Pancreas (tissue), 10 donors: ENCODE data around the gene JUNB. TPM values are rescaled to one million over a fixed set of nuclear protein-coding genes. Genes with fewer than 3 reads are reported as not detected.
A peak's percentile ranks its signal among the peaks of the same experiment; 100 is the strongest.

Source experiments
- ATAC-seq, 4 donors: fragments of 200-7000 bp; cut with Tn5 transposase; one replicate each; pipeline versions ENCODE4 v1.8.0 to v1.9.1; 2020; ENCODE audit warnings: mild to moderate bottlenecking in 4 of 4, moderate library complexity in 4 of 4
- DNase-seq, 6 donors: peaks; one replicate each; pipeline ENCODE4 v3.0.0-alpha.2; 2020
- FAIRE-seq: peaks from 2 replicates; lab custom pipeline; 2012; peaks lifted over from hg19 to GRCh38; lab: Jason Lieb, UNC
- H3K27ac ChIP-seq, 4 donors: fragments of 200-600 bp; sonication (generic); 1 replicate in 3 of 4; 2 replicates in 1 of 4; pipeline versions ENCODE4 v1.5.0 to v1.8.0; 2020
- H3K27me3 ChIP-seq, 4 donors: fragments of 200-600 bp; one replicate each; pipeline ENCODE4 v1.8.0; 2021
- H3K36me3 ChIP-seq, 3 donors: fragments of 200-600 bp; sonication (generic) in 1 of 3; one replicate each; pipeline versions ENCODE4 v1.5.0 to v1.8.0; 2020 to 2021
- H3K4me1 ChIP-seq, 3 donors: fragments of 200-600 bp; one replicate each; pipeline ENCODE4 v1.8.0; 2021
- H3K4me3 ChIP-seq, 4 donors: fragments of 200-600 bp; sonication (generic) in 2 of 4; one replicate each; pipeline versions ENCODE4 v1.5.0 to v1.8.0; 2020 to 2021
- H3K9me3 ChIP-seq, 4 donors: fragments of 200-600 bp; one replicate each; pipeline ENCODE4 v1.8.0; 2021
- CTCF ChIP-seq, 4 donors: fragments of 200-600 bp; sonication (generic) in 3 of 4; IDR thresholded peaks; one replicate each; pipeline versions ENCODE4 v1.5.0 to v1.8.0; 2021; ENCODE audit warnings: antibody characterized with exemption in 4 of 4
- WGBS, 2 donors: extraction: QIAGEN DNeasy Blood & Tissue Kit; methylation state at CpG; one replicate each; pipeline ENCODE4 v1.1.7; 2013; 5-methylcytosine and 5-hydroxymethylcytosine counted together
- intact Hi-C, 3 donors: fragments of 100-400 bp; cut with DNase I; formaldehyde crosslinking; loops; one replicate each; pipeline versions ENCODE4 v1.11.1 to v1.14.2; 2022
- polyA plus RNA-seq, 2 donors: library from polyadenylated mRNA; stranded (reverse); fragments of 200-250 nt; gene quantifications; one replicate each; pipeline ENCODE4 v1.2.3, GENCODE V29; 2013
- total RNA-seq, 6 donors: library from RNA; stranded (reverse); fragmentation: NEBNext Ultra II Directional in 4 of 6; extraction: Animal tissue kit (Norgen Biotek cat#: 25700) in 4 of 6; gene quantifications; one replicate each; pipeline versions ENCODE4 v1.2.1 to v1.2.4, GENCODE V29; 2021 to 2023
- donor health status: healthy with polysubstance abuse.
- donor health status: DM: no; HTN: no; CAD: no; lungs with moderate emphysema.
- donor health status: DM: no; HTN: no; CAD: no.
- donor health status: control.
- donor health status: control.
- donor health status: Bipolar disorder and iron deficiency.
- donor health status: DM: yes; HTN: yes; CAD: no.
- donor health status: DM: no; HTN: no; CAD: no.
- donor health status: DM: no; HTN: no; CAD: no.
- donor health status: DM: yes; HTN: yes; CAD: no.

The JUNB gene
- total and polyA plus RNA-seq, 8 donors = 41.6 to 206 (median 97.8) TPM

- intact Hi-C loops = no loop called here
- H3K27ac ChIP-seq = no peak overlapping the region
- no peaks in the 10 kb centered on the region for H3K9me3 ChIP-seq
- H3K27me3 ChIP-seq = peaks cover 0 to 42% (median 2%) of the 10 kb centered on the region in 4 donors
- DNase-seq = peak in 5 of 6 donors; percentile 26 to 76 (median 58)
- ATAC-seq = peak; percentile 43 to 52 (median 50)
- no peak for FAIRE-seq
- no peaks in the 10 kb centered on the region for H3K36me3 ChIP-seq
- TF ChIP-seq CTCF (IDR thresholded peaks at IDR 0.05) = no peak
- H3K4me3 ChIP-seq = peak overlapping the region in 3 of 4 donors; percentile 12 to 40 (median 29)
- 2 to 3% methylated on average over 25 to 66 of the region's 87 CpGs for WGBS, 2 donors
- H3K4me1 ChIP-seq = peaks cover 0 to 9% (median 0%) of the 10 kb centered on the region in 3 donors
These were observed 42.7 kb downstream of the JUNB start for GRCh38 chr19:12833738-12834565.

- no peak for TF ChIP-seq CTCF (IDR thresholded peaks at IDR 0.05)
- Histone ChIP-seq H3K4me3 (peak within 1 kb of the TSS in 3 of 4 donors; percentile 12 to 40 (median 29)), H3K4me1 (peaks cover 0 to 9% (median 0%) of the 10 kb centered on the region in 3 donors)
These were observed 43.3 kb downstream of the JUNB start, which contains the start of gene RTBDN for GRCh38 chr19:12834566-12834943. Gene RTBDN, minus strand, starts transcription at chr19:12834579. Its CDS starts 4,600 bp downstream, at chr19:12829979.

GRCh38 chr19:12834976-12835757 is 43.9 kb downstream of the JUNB start:
- Histone ChIP-seq H3K9me3 (no peaks in the 10 kb centered on the region), H3K36me3 (no peaks in the 10 kb centered on the region), H3K27ac (no peak overlapping the region), H3K27me3 (peaks cover 0 to 42% (median 4%) of the 10 kb centered on the region in 4 donors), H3K4me1 (peaks cover 0 to 9% (median 0%) of the 10 kb centered on the region in 3 donors), H3K4me3 (no peak overlapping the region)
- 4 to 7% methylated on average over 36 to 39 of the region's 39 CpGs for WGBS, 2 donors
- intact Hi-C loops = no loop called here
- FAIRE-seq = no peak
- TF ChIP-seq CTCF (IDR thresholded peaks at IDR 0.05) = no peak
- ATAC-seq = peak in 2 of 4 donors; percentile 11 to 29
- DNase-seq = peak in 4 of 6 donors; percentile 30 to 76 (median 56)

More at GRCh38 chr19:12834566-12834943, 43.3 kb downstream of the JUNB start, which contains the start of gene RTBDN:
- Histone ChIP-seq H3K27ac (no peak within 1 kb of the TSS), H3K27me3 (peaks cover 0 to 42% (median 2%) of the 10 kb centered on the region in 4 donors), H3K36me3 (no peaks in the 10 kb centered on the region), H3K9me3 (no peaks in the 10 kb centered on the region)
- DNase-seq (peak in 1 of 6 donors; percentile 33), ATAC-seq (no peak), FAIRE-seq (no peak)
- intact Hi-C loops = no loop called here
- WGBS, 2 donors = 7 to 14% methylated on average over 20 of the region's 20 CpGs

GRCh38 chr19:12836529-12836863 is 45.2 kb downstream of the JUNB start:
- H3K36me3 ChIP-seq = no peaks in the 10 kb centered on the region
- peaks cover 0 to 15% (median 0%) of the 10 kb centered on the region in 3 donors for H3K4me1 ChIP-seq
- intact Hi-C loops = no loop called here
- 5 to 10% methylated on average over 6 of the region's 6 CpGs for WGBS, 2 donors
- ATAC-seq (no peak), FAIRE-seq (no peak), DNase-seq (no peak)
- no peaks in the 10 kb centered on the region for H3K9me3 ChIP-seq
- peaks cover 0 to 40% (median 5%) of the 10 kb centered on the region in 4 donors for H3K27me3 ChIP-seq
- no peak overlapping the region for H3K27ac ChIP-seq
- TF ChIP-seq CTCF (IDR thresholded peaks at IDR 0.05) = no peak
- H3K4me3 ChIP-seq = no peak overlapping the region
